GM18867 (cell line): ENCODE measurements around the gene NFATC2.

ENCODE experiments used
- ATAC-seq: cut with Tn5 transposase; IDR thresholded peaks from one replicate; pipeline ENCODE4 v1.9.1; 2021; ENCODE audit warnings: mild to moderate bottlenecking, moderate library complexity; ENCODE audit not compliant: unreplicated experiment

Gene NFATC2

DNA sequence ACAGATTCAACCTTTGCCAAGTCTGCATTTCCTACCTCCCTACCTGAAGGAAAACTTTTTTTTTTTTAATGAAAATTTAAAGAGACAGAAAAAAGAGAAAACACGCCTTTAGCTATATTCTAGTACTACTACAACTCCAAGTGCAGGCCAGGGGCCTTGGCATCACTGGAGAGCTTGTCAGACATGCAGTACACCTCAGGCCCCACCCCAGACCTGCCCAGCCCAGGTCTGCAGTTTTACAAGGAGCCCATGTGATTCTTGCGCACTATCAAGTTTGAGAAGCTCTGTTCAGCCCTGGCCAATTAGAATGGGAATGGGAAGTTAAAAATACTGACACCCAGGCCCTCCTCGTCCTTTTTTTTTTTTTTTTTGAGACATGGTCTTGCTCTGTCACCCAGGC is 85.0 kb downstream of the NFATC2 start:
- ATAC-seq, result no peak

DNA sequence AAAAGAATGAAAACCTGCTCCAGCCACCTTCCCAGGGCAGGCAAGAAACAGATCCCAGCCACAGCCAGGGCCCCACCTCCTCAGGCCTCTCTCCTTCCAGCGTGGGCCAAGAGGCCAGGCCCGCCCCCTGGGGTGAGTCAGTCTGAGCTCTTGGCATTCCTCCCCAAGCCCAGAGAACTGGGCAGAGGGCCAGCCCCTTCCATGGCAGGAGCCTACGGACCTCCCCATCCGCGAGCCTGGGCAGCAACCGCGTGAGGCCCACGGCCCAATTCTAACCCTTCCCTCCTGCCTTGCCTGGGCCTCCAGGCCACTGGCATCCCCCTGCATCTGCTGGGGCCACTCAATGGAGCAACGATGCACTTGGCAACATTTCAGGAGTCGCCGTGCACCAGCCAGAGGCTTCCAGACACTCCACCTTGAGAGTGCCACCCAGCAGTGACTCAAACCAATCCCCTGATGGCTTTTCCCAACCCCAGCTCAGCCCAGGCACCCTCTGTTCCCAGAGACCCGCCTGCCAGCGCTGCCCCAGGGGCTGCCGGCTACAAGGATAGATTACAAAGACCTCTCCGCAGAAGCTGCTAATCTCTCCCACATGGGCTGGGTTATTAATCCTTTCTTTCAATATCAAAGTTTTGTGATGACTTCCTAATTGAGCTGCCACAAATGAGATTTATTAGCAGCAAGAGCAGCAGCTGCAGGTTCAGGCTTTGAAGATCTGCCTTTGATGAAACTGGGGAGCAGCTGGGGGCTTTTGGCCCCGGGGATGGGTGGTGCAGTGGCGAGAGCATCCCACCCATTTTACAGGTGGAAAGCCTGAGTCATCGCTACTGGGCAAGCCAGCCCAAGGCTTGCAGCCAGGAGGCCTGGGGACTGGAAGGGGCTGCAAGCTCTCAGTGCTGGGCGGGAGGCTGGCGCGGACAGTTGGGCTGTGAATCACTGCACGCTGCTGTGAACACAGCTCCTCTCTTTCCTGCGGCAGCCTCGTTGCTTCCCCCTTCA is 85.7 kb downstream of the NFATC2 start:
- no peak for ATAC-seq

DNA sequence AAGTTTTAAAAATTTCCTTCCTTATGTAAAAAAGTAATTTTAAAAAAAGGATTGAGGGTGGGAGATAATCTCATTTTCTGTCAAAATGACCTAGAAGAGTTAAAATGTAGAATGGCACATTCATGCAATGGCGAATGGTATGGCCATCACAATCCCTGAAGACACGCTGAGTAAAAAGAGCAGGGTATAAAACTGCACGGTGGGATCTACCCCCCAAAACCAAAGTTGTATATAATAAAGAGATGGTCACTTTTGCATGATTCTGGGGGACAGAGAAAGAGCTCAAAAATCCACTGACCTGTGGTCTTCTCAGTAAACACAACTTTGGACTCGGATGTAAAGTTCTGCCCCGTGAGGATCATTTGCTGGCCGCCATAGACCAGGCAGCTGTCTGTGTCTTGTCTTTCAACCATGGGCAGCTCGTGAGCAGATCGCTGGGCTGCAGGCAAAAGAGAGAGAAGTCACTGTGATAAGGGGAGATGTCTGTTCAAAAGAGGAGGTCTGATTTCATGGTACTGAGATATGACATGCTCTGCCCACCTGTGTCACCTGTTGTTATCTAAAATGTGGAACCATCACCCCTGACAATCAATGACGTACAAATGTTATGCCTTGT is 88.2 kb downstream of the NFATC2 start:
- ATAC-seq, result no peak

DNA sequence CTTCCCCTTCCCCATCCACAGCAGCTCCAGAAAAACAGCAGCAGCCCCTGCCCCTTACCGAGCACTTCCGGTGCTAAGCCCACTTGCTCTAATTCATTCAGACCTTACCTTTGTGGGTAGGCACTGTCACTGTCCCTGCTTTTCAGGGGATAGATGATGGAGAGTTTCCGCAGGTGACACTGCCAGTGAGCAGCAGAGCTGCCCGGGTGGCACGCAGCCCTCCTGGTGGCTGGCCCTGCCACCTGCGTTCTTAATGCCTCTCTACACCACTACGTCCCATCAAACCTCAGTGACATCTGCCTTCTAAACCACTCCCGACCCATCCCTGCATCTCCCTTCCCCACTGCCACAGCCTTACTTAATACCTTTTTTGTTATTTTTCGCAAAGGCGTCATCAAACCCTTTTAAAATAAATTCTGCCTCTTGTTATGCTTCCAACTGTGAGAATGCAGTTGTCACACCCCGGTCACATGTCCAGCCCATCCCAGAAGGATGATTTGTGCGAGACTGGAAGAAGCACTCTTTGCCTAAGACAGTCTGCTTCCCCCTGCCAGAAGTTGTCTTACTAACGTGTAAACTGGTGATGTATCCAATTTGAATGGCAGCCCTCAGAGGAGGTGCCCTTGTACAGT is 89.7 kb downstream of the NFATC2 start:
- ATAC-seq, result no peak

DNA sequence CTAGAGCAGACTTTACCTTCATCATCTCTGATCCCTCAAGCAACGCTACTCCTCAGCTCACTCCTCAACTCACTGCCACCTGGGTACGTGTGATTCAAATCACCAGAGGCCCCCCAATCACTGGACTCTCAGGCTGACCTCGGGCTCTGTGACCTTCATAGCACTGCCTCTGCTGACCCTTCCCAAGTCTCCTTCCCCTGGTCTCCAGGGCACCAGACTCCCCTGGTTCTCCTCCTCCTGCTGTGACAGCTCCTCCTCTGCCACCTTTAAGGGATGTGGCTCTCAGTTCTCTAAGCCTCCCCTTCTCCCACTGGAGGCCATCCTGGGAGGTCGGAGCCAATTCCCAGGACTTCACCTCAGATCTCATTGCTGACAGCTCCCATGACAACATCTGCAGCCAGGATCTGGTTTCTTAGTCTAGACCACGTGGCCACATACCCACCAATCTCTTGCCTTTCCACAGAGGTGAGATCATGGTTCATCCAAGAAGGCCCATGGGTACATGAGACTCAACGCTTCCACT is 90.4 kb downstream of the NFATC2 start:
- no peak for ATAC-seq

DNA sequence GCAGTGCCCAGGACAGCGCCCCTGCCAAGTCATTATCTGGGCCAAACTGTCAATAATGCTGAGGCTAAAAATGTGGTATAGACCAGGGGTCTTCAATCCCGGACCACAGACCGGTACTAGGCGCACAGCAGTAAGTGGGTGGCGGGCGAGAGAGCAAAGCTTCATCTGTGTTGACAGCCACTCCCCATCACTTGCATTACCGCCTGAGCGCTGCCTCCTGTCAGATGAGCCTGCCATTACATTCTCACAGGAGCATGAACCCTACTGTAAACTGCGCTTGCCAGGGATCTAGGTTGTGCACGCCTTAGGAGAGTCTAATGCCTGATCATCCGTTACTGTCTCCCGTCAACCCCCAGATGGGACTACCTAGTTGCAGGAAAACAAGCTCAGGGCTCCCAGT is 91.0 kb downstream of the NFATC2 start:
- no peak for ATAC-seq

DNA sequence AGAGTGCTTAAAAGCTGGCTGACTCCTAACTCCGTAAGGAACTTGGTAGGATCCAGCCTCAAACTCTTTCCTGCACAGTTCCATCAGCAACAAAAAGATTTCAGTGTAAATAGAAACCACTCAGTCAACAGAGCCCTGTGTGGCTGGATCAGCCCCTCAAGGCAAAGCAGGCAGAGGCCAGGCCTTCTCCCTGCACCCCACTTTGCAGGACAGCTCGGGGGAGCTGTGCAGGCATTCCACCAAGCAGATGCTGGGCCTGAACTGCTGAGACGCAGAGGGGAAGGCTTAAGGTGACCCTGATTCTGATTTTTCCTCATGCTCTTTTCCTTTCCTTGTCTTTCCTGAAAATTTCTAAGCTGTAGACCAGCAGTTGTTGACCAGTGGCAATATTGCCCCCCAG is 91.5 kb downstream of the NFATC2 start:
- no peak for ATAC-seq

DNA sequence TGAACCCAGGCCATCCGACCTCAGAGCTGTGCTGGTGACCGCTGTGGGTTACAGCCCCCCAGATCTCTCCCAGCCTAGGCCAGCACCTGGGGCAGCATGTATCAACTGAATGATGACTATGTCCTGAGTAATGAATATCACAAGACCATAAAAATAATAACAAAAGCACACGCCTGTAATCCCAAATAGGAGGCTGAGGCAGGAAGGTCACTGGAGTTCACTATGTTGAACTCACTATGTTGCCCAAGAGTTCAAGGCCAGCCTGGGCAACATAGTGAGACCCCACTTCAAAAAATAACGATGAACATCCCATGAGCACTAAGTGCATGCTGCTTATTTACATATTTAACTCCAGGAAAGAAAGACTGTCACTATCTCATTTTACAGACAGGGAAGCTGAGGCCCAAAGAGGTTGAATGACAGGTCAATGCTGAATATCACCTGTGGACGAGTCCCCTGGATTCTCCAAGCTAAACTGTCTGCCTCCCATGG is 92.3 kb downstream of the NFATC2 start:
- no peak for ATAC-seq

DNA sequence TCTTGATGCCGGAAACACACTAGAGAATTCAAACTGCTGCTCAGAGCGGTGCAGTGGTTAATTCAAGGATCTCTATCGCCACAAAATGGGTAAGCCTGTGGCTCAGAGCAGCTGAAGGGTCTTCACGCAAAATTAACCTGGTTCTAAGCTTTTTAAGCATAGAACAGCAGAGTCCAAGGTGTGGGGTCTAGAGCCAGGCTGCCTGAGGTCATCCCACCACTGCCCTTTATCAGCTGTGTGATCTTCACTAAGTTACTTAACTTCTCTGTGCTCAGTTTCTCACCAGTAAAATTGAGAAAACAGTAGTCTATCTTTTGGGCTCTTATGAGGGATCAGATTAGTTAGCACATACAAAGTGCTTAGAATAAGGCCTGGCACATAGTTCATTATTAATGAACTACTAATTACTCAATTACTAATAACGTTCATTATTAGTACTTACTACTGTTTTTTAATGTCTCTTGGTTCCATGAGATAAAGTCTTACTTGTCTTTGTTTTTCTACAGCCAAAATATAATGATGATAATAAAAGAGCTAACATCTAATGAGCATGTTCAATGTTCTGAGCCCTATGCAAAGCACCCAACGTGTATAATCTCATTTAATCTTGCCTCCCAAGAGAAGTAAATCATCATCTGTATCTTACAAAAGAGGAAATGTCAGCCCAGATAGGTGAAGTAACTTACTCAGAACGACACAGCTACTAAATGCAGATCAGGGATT is 92.9 kb downstream of the NFATC2 start:
- ATAC-seq, result no peak

DNA sequence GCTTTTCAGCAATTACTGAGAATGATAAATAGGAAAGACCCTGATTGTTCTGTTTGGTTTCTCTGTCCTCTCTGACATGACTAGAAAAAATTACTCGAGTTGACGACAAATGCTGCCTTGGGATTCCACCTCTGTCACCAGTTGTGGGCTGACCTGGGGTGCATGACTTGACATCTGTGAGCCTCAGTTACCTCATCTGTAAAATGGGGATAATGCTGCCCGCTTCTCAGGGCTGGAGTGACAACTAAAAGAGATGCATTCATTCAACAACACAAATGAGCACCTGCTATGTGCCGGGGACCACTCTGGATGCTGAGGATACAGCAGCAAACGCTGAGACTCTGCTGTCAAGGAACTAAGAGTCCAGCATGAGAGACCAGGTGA is 94.8 kb downstream of the NFATC2 start:
- ATAC-seq, result no peak

DNA sequence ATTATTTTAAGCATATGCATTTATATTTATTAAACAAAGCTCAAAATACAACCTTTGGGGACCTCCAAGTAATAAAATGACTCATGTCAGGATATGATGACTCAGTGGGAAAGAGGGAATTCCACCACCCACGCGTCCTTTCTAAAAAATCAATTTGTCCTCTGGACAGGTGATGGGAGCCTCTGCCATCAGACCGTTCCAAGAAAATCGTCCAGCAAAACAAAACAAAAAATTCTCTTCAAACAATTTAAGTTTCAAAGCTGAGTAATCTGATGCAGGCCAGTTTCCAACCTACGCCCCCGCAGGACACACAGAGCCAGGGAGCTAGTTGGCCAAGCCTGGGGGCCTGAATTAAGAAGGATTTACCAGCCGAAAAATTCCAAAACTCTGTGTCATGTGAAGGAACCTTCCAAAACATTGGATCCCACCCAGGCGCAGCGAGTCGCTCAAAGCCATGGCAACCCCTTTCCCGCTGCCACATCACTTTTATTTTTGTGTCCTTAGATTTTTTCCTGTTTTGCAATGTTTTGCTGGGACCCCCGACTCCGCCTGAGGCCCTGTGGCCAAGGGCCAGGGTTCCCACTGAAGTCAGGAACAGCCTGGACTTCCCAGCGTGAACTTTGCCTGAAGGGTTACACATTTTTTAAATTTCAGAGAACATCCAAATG is 95.3 kb downstream of the NFATC2 start:
- ATAC-seq, result no peak

DNA sequence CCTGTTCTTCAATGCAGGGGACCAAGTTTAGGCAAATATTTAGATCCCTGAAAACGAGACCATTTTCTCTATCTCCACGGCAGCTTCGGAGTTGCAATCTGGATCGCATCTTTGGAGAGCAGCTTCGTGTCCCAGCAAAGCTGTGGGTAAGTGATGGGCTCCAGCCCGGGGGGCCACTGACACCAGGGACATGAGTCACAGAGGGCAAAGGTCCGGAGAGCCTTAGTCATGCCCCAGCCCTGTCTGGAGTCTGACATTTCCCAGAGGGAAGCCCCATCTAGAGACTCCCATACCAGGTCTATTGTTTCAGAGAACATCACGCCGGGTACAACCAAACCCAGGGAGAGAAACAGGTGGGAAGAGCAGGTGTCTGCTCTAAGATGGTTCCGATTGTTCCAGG is 95.9 kb downstream of the NFATC2 start:
- no peak for ATAC-seq

DNA sequence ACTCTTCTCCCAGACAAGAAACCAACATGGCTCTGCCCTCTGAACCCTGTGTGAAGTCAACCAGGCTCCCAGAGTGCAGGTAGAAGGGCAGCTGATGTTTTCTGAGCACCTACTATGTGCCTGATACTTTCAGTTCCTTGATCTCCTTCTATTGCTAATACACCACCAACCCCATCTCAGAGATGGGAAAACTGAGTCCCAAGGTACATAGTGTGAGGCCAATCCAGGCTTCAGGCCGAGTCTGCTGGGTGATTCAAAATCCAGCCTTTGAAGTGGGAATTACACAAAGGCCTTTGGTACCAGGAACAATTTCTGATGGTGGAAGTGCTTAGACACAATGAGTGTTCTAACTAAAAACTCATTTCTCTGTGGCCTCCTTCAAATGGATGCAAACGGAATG is 96.3 kb downstream of the NFATC2 start:
- no peak for ATAC-seq

DNA sequence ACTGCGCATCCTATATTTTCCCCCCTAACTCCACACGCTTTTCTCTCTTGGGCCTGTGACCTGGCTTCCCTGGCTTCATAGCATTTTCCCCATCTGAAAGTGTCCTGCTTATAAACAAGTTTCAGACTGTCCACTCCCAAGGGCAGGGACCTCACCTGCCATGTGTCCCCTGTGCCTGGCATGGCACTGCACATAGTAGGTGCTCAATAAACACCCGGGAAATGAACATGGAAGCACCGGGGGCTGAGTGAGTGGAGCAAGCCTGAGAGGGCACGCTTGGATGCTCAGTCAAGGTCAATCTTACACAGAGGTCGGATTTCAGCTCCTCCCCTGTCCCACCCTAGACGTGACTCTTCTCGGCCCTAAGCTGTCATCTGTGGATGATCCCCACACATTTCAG is 96.9 kb downstream of the NFATC2 start:
- ATAC-seq, result no peak

DNA sequence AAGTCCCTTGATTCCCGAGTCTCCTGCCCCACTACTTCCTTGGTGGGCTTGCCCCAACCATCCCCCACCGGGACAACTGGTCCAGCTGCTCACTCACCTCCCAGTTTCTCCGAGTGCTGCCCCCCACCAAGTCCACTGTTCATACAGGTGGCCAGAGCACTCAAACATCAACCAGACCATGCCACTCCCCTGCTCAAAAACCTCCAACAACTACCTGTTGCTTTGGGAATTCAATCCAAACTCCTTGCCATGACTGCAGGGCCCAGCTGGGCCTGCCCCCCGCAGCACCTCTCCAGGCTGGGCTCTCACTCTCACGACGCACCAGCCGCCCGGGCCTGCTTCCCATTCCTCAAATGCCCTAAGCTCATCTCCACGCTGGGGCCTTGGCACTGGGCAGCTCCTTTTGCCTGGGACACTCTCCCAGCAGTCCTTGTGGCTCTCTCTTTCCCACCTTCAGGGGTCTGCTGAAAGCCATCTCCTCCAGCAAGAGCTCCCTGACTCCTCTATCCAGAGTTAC is 97.5 kb downstream of the NFATC2 start:
- no peak for ATAC-seq

DNA sequence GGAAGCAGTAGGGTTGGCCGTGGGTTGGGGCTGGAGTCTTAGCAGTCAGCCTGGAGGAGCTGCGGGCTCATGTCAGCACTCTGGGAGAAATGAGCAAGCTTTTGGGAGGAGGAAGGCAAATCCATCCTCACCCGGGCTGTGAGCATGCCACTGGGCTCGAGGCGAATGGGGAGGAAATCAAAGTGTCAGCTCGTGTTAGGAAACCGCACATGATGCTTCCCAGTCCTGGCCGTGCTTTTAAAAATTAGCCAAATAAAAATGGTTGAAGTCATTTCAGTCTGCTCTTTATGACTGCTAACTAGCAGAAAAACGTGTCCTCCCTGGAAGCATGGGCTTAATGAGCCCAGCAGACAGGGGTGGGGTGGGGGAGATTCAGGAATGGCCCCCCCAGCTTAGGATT is 98.1 kb downstream of the NFATC2 start:
- no peak for ATAC-seq

DNA sequence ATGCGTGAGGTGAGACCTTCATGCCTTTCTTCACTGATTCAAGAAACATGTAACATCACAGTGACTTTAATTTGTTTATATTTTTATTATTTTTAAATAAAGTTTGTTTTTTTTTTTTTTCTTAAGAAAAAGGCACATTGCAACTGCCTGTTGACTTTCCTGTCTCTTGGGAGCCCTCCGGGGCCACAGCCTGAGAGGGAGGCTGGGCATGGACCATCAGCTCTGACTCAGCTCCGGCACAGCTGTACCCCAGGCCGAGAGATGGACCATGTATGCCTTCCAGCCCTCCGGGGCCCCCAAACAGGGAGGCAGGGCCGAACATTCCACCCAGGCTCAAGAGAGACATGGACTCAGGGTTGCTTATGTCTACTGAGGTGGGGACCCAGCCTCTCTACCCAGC is 99.9 kb downstream of the NFATC2 start:
- ATAC-seq, result no peak

DNA sequence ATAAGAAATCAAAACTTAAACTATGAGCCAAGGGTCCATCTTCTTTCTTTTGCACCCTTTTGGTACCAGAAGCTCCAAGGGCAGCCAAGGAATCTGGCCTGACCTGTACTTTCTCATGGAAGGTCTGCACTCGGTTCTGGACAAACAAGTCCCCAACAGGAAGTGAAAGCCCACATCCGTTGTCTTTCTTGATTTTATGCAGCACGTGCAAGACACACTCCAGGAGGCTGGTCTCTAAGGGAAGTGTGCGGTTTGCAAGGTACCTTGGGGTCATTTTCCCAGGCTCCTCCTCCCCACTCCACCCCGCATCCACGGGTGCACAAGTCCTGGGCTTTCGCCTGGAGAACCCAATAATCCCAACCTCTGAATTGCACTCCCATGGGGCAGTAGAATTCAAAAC is 101.9 kb downstream of the NFATC2 start:
- ATAC-seq, result no peak

DNA sequence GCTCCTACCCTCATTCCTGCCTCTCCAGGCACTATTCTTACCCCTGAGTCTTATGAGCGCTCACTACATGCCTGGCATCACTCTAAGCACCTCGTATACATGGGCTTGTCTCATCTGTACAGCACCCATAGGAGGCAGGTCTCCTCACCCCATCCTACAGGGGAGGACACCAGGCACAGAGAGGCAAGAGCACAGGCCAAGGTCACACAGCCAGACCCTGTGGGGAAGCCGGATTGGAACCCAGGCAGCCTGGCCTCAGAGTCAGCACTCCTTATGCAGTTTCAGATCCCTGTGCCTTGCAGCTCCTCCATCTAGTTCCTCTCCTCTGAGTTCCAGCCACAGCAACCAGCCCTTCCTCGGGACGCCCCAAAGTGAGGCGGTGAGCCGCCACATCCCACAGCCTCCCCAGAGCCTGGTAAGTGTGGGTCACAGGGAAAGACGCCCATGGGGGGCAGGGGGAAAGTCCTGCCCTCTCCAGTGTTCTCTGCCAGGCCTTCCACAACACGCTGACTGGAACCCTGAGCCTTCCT is 103.3 kb downstream of the NFATC2 start:
- no peak for ATAC-seq

DNA sequence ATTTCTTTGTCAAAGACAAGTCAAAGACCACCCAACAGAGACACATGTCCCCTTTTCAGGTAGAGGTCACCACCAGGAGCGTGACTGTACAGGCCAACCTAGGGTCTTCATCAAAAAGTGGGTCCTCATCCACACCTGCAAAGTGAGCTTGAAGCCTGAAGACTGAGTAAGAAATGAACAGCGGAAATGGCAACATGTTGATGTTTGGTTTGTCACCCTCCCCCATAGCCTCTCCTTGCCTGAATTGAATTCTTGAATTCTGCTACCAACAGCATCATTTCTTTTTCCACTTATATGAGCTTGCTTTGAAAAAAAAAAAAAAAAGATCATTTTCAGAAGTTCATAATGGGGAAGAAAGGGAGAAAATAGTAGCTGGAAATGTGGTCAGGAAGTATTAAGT is 104.4 kb downstream of the NFATC2 start:
- no peak for ATAC-seq
